H1 (cell line): ENCODE results near the gene MAP3K13. TPM values are rescaled to one million over a fixed set of nuclear protein-coding genes. Genes with fewer than 3 reads are reported as not detected.

Source experiments
- CTCF ChIA-PET: fragments of 300-600 bp; sonication (Branson Sonifier 250); formaldehyde crosslinking; loops from one replicate; lab custom pipeline; 2021; ENCODE audit not compliant: partially characterized antibody; lab: Charles Lee
- POLR2A ChIA-PET: fragments of 300-600 bp; sonication (Branson Sonifier 250); formaldehyde crosslinking; loops from one replicate; lab custom pipeline; 2021; ENCODE audit warnings: inconsistent platforms; ENCODE audit not compliant: partially characterized antibody; lab: Charles Lee
- DNase-seq, 2 experiments: peaks; one replicate each; pipeline versions ENCODE4 v3.0.0 to v3.0.0-alpha.2; 2010 to 2022; ENCODE audit warnings: low spot score in 2 of 2, low read depth in 1 of 2, mixed read lengths in 1 of 2
- FAIRE-seq: peaks from 2 replicates; lab custom pipeline; 2011; peaks lifted over from hg19 to GRCh38; lab: Jason Lieb, UNC
- H2AFZ ChIP-seq: 2 replicates; pipeline ENCODE4 v1.8.1; 2012; ENCODE audit warnings: low read length, inconsistent platforms
- H2AK5ac ChIP-seq: 2 replicates; pipeline ENCODE4 v1.6.1; 2013; ENCODE audit warnings: low read depth, low read length
- H2BK120ac ChIP-seq: replicated peaks from 2 replicates; pipeline ENCODE3; 2013; ENCODE audit warnings: low read depth, low read length, inconsistent platforms
- H2BK12ac ChIP-seq: 2 replicates; pipeline ENCODE4 v1.6.1; 2013; ENCODE audit warnings: low read depth, low read length
- H2BK15ac ChIP-seq: 2 replicates; pipeline ENCODE4 v1.6.1; 2013; ENCODE audit warnings: low read length
- H2BK20ac ChIP-seq: 2 replicates; pipeline ENCODE4 v1.6.1; 2013; ENCODE audit warnings: low read length
- H2BK5ac ChIP-seq: 2 replicates; pipeline ENCODE4 v1.6.1; 2013; ENCODE audit warnings: low read depth, low read length
- H3K14ac ChIP-seq: 2 replicates; pipeline ENCODE4 v1.6.1; 2013; ENCODE audit warnings: inconsistent platforms; ENCODE audit not compliant: insufficient read length
- H3K18ac ChIP-seq: 2 replicates; pipeline ENCODE4 v1.6.1; 2013; ENCODE audit warnings: low read length; ENCODE audit errors: extremely low read depth
- H3K23ac ChIP-seq: 2 replicates; pipeline ENCODE4 v1.6.1; 2013; ENCODE audit warnings: inconsistent platforms; ENCODE audit not compliant: insufficient read length
- H3K23me2 ChIP-seq: 2 replicates; pipeline ENCODE4 v1.6.1; 2013; ENCODE audit warnings: low read depth, low read length
- H3K27ac ChIP-seq: 2 replicates; pipeline ENCODE4 v1.6.1; 2011; ENCODE audit warnings: low read depth, low read length, inconsistent platforms
- H3K27me3 ChIP-seq, 4 experiments: replicated peaks in 1 of 4; 1 replicate in 1 of 4; 2 replicates in 3 of 4; pipeline versions ENCODE4 v1.6.1 to v1.8.1; 2011 to 2013; ENCODE audit warnings: low read length in 3 of 4, mild to moderate bottlenecking in 3 of 4, inconsistent platforms in 2 of 4, mixed read lengths in 2 of 4, moderate library complexity in 1 of 4; ENCODE audit not compliant: control insufficient read depth in 3 of 4, insufficient read depth in 3 of 4; ENCODE audit errors: extremely low read depth in 1 of 4
- H3K36me3 ChIP-seq, 4 experiments: 2 replicates each; pipeline versions ENCODE4 v1.6.1 to v1.8.1; 2011 to 2013; ENCODE audit warnings: mild to moderate bottlenecking in 4 of 4, low read length in 3 of 4, moderate library complexity in 2 of 4, control low read depth in 1 of 4, inconsistent platforms in 1 of 4; ENCODE audit not compliant: insufficient read depth in 4 of 4, control insufficient read depth in 2 of 4
- H3K4ac ChIP-seq: replicated peaks from 2 replicates; pipeline ENCODE3; 2013; ENCODE audit warnings: low read length, low read depth, mixed read lengths, inconsistent platforms; ENCODE audit not compliant: insufficient read length
- H3K4me1 ChIP-seq, 4 experiments: replicated peaks in 1 of 4; 1 replicate in 1 of 4; 2 replicates in 3 of 4; pipeline versions ENCODE4 v1.6.1 to v1.8.1; 2011 to 2013; ENCODE audit warnings: low read length in 3 of 4, inconsistent platforms in 2 of 4, mixed read lengths in 1 of 4; ENCODE audit not compliant: insufficient read depth in 4 of 4, control insufficient read depth in 3 of 4
- H3K4me2 ChIP-seq, 2 experiments: 2 replicates each; pipeline versions ENCODE4 v1.6.1 to v1.8.1; 2011 to 2013; ENCODE audit warnings: low read depth in 2 of 2, low read length in 2 of 2, control low read depth in 1 of 2, inconsistent platforms in 1 of 2, mild to moderate bottlenecking in 1 of 2; ENCODE audit not compliant: insufficient read depth in 1 of 2
- H3K4me3 ChIP-seq, 4 experiments: fragments of 200-600, 300-600 bp in 1 of 4; sonication (generic), shearing (Covaris generic), sonication (Bioruptor Twin) in 1 of 4; 2 replicates each; pipeline versions ENCODE4 v1.5.1 to v1.8.1; 2011 to 2016; ENCODE audit warnings: low read length in 4 of 4, low read depth in 3 of 4, control low read depth in 2 of 4, inconsistent platforms in 2 of 4, mild to moderate bottlenecking in 2 of 4, mixed read lengths in 1 of 4, moderate library complexity in 1 of 4; ENCODE audit not compliant: insufficient read depth in 2 of 4; ENCODE audit errors: extremely low read depth in 1 of 4
- H3K56ac ChIP-seq: replicated peaks from 2 replicates; pipeline ENCODE3; 2013; ENCODE audit warnings: low read depth, mild to moderate bottlenecking, mixed read lengths, low read length, inconsistent platforms; ENCODE audit not compliant: insufficient read length
- H3K79me1 ChIP-seq: 2 replicates; pipeline ENCODE4 v1.6.1; 2013; ENCODE audit warnings: low read depth, low read length, control low read depth
- H3K79me2 ChIP-seq, 2 experiments: 2 replicates each; pipeline versions ENCODE4 v1.6.1 to v1.8.1; 2012 to 2013; ENCODE audit warnings: low read length in 2 of 2, mild to moderate bottlenecking in 2 of 2, inconsistent platforms in 1 of 2; ENCODE audit not compliant: insufficient read depth in 2 of 2, control insufficient read depth in 1 of 2
- H3K9ac ChIP-seq, 4 experiments: replicated peaks in 1 of 4; 1 replicate in 1 of 4; 2 replicates in 3 of 4; pipeline versions ENCODE4 v1.6.1 to v1.8.1; 2011 to 2013; ENCODE audit warnings: low read depth in 3 of 4, low read length in 3 of 4, control low read depth in 2 of 4, mild to moderate bottlenecking in 2 of 4, moderate library complexity in 2 of 4, inconsistent platforms in 1 of 4; ENCODE audit errors: extremely low read depth in 1 of 4
- H3K9me3 ChIP-seq, 2 experiments: 2 replicates each; pipeline versions ENCODE4 v1.6.1 to v1.8.1; 2012 to 2013; ENCODE audit warnings: mild to moderate bottlenecking in 2 of 2, moderate library complexity in 2 of 2, control low read depth in 1 of 2, inconsistent platforms in 1 of 2, low read depth in 1 of 2, low read length in 1 of 2, mixed read lengths in 1 of 2; ENCODE audit not compliant: insufficient read depth in 2 of 2
- H4K20me1 ChIP-seq, 2 experiments: replicated peaks in 1 of 2; 2 replicates each; pipeline versions ENCODE3 to v1.8.1; 2011 to 2013; ENCODE audit warnings: inconsistent platforms in 2 of 2, low read length in 2 of 2, mild to moderate bottlenecking in 1 of 2; ENCODE audit not compliant: insufficient read depth in 2 of 2, control insufficient read depth in 1 of 2
- H4K5ac ChIP-seq: 2 replicates; pipeline ENCODE4 v1.6.1; 2013; ENCODE audit warnings: low read length, low read depth, mixed read lengths, inconsistent platforms; ENCODE audit not compliant: insufficient read length
- H4K8ac ChIP-seq: 2 replicates; pipeline ENCODE4 v1.8.0; 2013; ENCODE audit warnings: mild to moderate bottlenecking, moderate library complexity, low read length, inconsistent platforms; ENCODE audit not compliant: insufficient read depth; ENCODE audit errors: extremely low read depth
- H4K91ac ChIP-seq: replicated peaks from 2 replicates; pipeline ENCODE3; 2013; ENCODE audit warnings: low read length, mixed read lengths, inconsistent platforms; ENCODE audit not compliant: insufficient read length
- MAFK ChIP-seq: IDR thresholded peaks from 2 replicates; pipeline ENCODE4 v1.6.1; 2012; ENCODE audit warnings: low read depth, mild to moderate bottlenecking, improper control_type of control experiment, low read length
- RBBP5 ChIP-seq: IDR thresholded peaks from 2 replicates; pipeline ENCODE4 v1.7.1; 2012; ENCODE audit warnings: low read depth, mild to moderate bottlenecking, inconsistent platforms, low read length, moderate library complexity, borderline replicate concordance
- SP4 ChIP-seq: IDR thresholded peaks from 2 replicates; pipeline ENCODE4 v1.6.1; 2012; ENCODE audit warnings: low read length, inconsistent platforms
- ZNF274 ChIP-seq: IDR thresholded peaks from 2 replicates; pipeline ENCODE4 v1.7.0; 2012; ENCODE audit warnings: low read length, borderline replicate concordance; ENCODE audit errors: extremely low read depth
- WGBS, 2 experiments: shearing (Covaris generic) in 1 of 2; methylation state at CpG; one replicate each; pipeline versions ENCODE4 v1.1.6 to v1.1.7; 2013 to 2015; ENCODE audit warnings: low lambda C conversion rate in 2 of 2, mixed read lengths in 2 of 2, inconsistent platforms in 1 of 2, low coverage in 1 of 2, missing lambda C conversion rate in 1 of 2; ENCODE audit not compliant: insufficient replicate concordance in 2 of 2, insufficient coverage in 1 of 2, insufficient read length in 1 of 2; ENCODE audit errors: extremely low coverage in 1 of 2, missing lambda C conversion rate in 1 of 2; 5-methylcytosine and 5-hydroxymethylcytosine counted together
- polyA plus RNA-seq, 7 experiments: library from polyadenylated mRNA; depleted of rRNA in 3 of 7; stranded (reverse) in 5 of 7; unstranded in 2 of 7; fragments of >200 nt in 5 of 7; fragments of 200-250 nt in 2 of 7; gene quantifications; 1 replicate in 5 of 7; 2 replicates in 1 of 7; 4 replicates in 1 of 7; pipeline versions ENCODE4 v1.2.1 to v1.2.3, GENCODE V29; 2011 to 2013; ENCODE audit warnings: missing spikeins in 2 of 7, mixed read lengths in 2 of 7
- total RNA-seq: library from RNA; stranded (reverse); fragmentation: NEBNext Ultra II Directional; extraction: Animal tissue kit (Norgen Biotek cat#: 25700); gene quantifications from 2 replicates; pipeline ENCODE4 v1.2.1, GENCODE V29; 2021

MAP3K13 gene
- total and polyA plus RNA-seq, 2 of the 8 experiments (the other 6 are each of a cell fraction or from before 2014, with no cell fraction given): 6.8 to 17.9 TPM

GRCh38 chr3:185457376-185457775 lies 94.4 kb downstream of the MAP3K13 start:
- Histone ChIP-seq H3K4me1 (no peaks in the 10 kb centered on the region), H3K9ac (no peak overlapping the region), H3K79me1 (no peaks in the 10 kb centered on the region), H2BK15ac (no peak overlapping the region), H4K91ac (no peak overlapping the region), H3K18ac (no peak overlapping the region), H3K23ac (no peak overlapping the region), H3K4me3 (no peak overlapping the region)
- FAIRE-seq: no peak
- WGBS, 2 experiments: 94% methylated on average over 2 of the region's 2 CpGs; no CpG with 5 or more reads in 1 of the 2 experiments
- POLR2A ChIA-PET: no interaction called here
- TF ChIP-seq MAFK (no peak), RBBP5 (no peak), ZNF274 (no peak), SP4 (no peak)
- TF ChIP-seq, all 59 proteins: peak for 0
- no peak overlapping the region for H4K8ac ChIP-seq
- H3K23me2 ChIP-seq: no peaks in the 10 kb centered on the region
- H3K9me3 ChIP-seq: no peaks in the 10 kb centered on the region
- CTCF ChIA-PET: interaction anchor here (0.7 to 1.5 kb wide), 4 partner anchors 17 to 52 kb away, joined by 3 read pairs; partner anchors contain the start of gene TMEM41A
- no peak overlapping the region for H3K56ac ChIP-seq
- H2BK12ac ChIP-seq: no peak overlapping the region
- H2AK5ac ChIP-seq: no peak overlapping the region
- DNase-seq: no peak
- no peak overlapping the region for H4K5ac ChIP-seq
- no peak overlapping the region for H3K4me2 ChIP-seq
- no peak overlapping the region for H3K14ac ChIP-seq
- no peak overlapping the region for H2AFZ ChIP-seq
- H3K27me3 ChIP-seq: no peaks in the 10 kb centered on the region
- no peaks in the 10 kb centered on the region for H4K20me1 ChIP-seq
- H2BK120ac ChIP-seq: no peak overlapping the region
- no peak overlapping the region for H3K4ac ChIP-seq
- no peak overlapping the region for H2BK5ac ChIP-seq
- no peak overlapping the region for H3K27ac ChIP-seq
- no peaks in the 10 kb centered on the region for H3K79me2 ChIP-seq
- H2BK20ac ChIP-seq: no peak overlapping the region
- H3K36me3 ChIP-seq: no peaks in the 10 kb centered on the region
